ENCODE data around the gene BRF1. TPM values are rescaled to one million over a fixed set of nuclear protein-coding genes. Genes with fewer than 3 reads are reported as not detected.

BRF1 gene
- polyA plus RNA-seq, 1 of the 3 experiments (the other 2 are of a cell fraction): 15.7 TPM

DNA sequence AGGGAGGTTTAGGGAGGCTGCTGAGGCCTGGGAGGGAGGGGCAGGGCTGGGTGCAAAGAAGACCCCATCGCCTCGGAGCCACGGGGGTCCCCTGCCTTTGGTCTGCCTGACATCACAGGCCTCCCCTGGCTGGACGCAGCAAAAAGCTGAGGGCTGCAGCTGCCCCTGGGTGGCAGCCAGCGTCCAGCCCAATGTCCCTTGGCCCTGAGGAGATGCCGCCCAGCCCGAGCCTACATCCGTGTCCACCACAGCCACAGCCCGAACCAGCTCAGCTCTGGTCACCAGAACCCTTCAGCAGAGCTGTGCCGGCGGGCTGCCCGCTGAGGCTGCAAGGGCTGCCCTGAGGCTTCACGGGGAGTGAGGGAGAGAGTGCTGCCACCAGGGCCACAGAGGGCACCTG is 121.6 kb downstream of the BRF1 start:
- H3K4me2 ChIP-seq: no peak overlapping the region
- ChIA-PET POLR2A (no interaction called here), CTCF (interaction anchor here (0.7 to 1.7 kb wide), 4 partner anchors 9 to 204 kb away, joined by 3 to 9 read pairs (median 5); partner anchors contain the start of gene JAG2)
- no peak overlapping the region for H3K9ac ChIP-seq
- no peaks in the 10 kb centered on the region for H3K27me3 ChIP-seq (ENCODE audit: insufficient read depth)
- H3K4me3 ChIP-seq (ENCODE audit: low read depth in 2 of 2, low read length in 1 of 2): no peak overlapping the region
- H3K79me2 ChIP-seq (ENCODE audit: insufficient read depth): no peaks in the 10 kb centered on the region
- H2AFZ ChIP-seq (ENCODE audit: low read depth): no peak overlapping the region
- H3K9me3 ChIP-seq: no peaks in the 10 kb centered on the region
- no peak overlapping the region for H3K27ac ChIP-seq (ENCODE audit: low read depth in 2 of 2, low read length in 1 of 2)
- H3K36me3 ChIP-seq (replicated peaks in 1 of 2; ENCODE audit: control insufficient read depth in 1 of 2, insufficient read depth in 2 of 2, low read length in 1 of 2): no peaks in the 10 kb centered on the region
- TF ChIP-seq MXI1 (IDR thresholded peaks at IDR 0.05; ENCODE audit: low read depth, low read length): no peak
- no peaks in the 10 kb centered on the region for H4K20me1 ChIP-seq (ENCODE audit: insufficient read depth)
- 73% methylated on average over 2 of the region's 13 CpGs for WGBS (ENCODE audit: low lambda C conversion rate)
- H3K4me1 ChIP-seq (ENCODE audit: control insufficient read depth in 1 of 2, insufficient read depth in 2 of 2, low read depth in 1 of 2, low read length in 1 of 2): peaks cover 0 to 8% of the 10 kb centered on the region in 2 experiments; a peak in 2 of 4 replicates
- DNase-seq: no peak
- H3K9me2 ChIP-seq: no peaks in the 10 kb centered on the region
- H3F3A ChIP-seq (replicated peaks; ENCODE audit: insufficient read depth): peaks cover 7% of the 10 kb centered on the region

DNA sequence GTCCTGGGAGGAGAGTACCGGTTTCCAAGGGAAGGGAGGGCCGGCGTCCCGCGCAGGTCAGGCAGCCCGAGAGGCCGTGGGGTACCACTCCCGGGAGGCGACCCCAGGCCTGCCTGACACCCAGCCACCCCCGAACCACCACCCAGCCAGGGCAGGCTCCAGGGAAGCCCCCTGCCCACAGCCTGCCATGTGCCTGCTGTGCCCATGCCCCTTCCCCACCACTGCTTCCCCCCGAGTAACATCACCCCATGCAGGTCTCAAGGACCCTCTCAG is 122.0 kb downstream of the BRF1 start:
- TF ChIP-seq POLR2AphosphoS5 (IDR thresholded peaks at IDR 0.05; ENCODE audit: low read depth, low read length) (no peak), TEAD4 (IDR thresholded peaks at IDR 0.05; ENCODE audit: borderline replicate concordance, insufficient read depth) (no peak), ELF1 (IDR thresholded peaks at IDR 0.05) (no peak), ZBTB33 (IDR thresholded peaks at IDR 0.05; ENCODE audit: borderline replicate concordance, low read depth) (no peak), NRF1 (IDR thresholded peaks at IDR 0.05; ENCODE audit: low read depth, low read length) (no peak), RXRA (IDR thresholded peaks at IDR 0.05; ENCODE audit: borderline replicate concordance, low read depth) (no peak), TAF1 (IDR thresholded peaks at IDR 0.05; ENCODE audit: borderline replicate concordance, low read depth, low read length) (no peak), SIN3A (IDR thresholded peaks at IDR 0.05; ENCODE audit: borderline replicate concordance, low read depth, low read length) (no peak), TCF12 (IDR thresholded peaks at IDR 0.05) (no peak), CHD2 (IDR thresholded peaks at IDR 0.05; ENCODE audit: low read length, partially characterized antibody) (no peak), EZH2phosphoT487 (IDR thresholded peaks at IDR 0.05; ENCODE audit: borderline replicate concordance, low read depth) (no peak), FOXM1 (IDR thresholded peaks at IDR 0.05; ENCODE audit: low read depth) (no peak), IRF3 (IDR thresholded peaks at IDR 0.05; ENCODE audit: low read depth, low read length) (no peak)
- TF ChIP-seq, protein P1, sequence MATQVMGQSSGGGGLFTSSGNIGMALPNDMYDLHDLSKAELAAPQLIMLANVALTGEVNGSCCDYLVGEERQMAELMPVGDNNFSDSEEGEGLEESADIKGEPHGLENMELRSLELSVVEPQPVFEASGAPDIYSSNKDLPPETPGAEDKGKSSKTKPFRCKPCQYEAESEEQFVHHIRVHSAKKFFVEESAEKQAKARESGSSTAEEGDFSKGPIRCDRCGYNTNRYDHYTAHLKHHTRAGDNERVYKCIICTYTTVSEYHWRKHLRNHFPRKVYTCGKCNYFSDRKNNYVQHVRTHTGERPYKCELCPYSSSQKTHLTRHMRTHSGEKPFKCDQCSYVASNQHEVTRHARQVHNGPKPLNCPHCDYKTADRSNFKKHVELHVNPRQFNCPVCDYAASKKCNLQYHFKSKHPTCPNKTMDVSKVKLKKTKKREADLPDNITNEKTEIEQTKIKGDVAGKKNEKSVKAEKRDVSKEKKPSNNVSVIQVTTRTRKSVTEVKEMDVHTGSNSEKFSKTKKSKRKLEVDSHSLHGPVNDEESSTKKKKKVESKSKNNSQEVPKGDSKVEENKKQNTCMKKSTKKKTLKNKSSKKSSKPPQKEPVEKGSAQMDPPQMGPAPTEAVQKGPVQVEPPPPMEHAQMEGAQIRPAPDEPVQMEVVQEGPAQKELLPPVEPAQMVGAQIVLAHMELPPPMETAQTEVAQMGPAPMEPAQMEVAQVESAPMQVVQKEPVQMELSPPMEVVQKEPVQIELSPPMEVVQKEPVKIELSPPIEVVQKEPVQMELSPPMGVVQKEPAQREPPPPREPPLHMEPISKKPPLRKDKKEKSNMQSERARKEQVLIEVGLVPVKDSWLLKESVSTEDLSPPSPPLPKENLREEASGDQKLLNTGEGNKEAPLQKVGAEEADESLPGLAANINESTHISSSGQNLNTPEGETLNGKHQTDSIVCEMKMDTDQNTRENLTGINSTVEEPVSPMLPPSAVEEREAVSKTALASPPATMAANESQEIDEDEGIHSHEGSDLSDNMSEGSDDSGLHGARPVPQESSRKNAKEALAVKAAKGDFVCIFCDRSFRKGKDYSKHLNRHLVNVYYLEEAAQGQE (IDR thresholded peaks at IDR 0.05; ENCODE audit: low read depth, low read length): no peak
- TF ChIP-seq, protein P2, sequence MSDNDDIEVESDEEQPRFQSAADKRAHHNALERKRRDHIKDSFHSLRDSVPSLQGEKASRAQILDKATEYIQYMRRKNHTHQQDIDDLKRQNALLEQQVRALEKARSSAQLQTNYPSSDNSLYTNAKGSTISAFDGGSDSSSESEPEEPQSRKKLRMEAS (IDR thresholded peaks at IDR 0.05; ENCODE audit: low read depth): no peak
- POLR2A ChIA-PET: no interaction called here
- WGBS (ENCODE audit: low lambda C conversion rate): 60% methylated on average over 2 of the region's 11 CpGs
- no peaks in the 10 kb centered on the region for H3K79me2 ChIP-seq (ENCODE audit: insufficient read depth)
- CTCF ChIA-PET: interaction anchor here (1.2 to 1.7 kb wide), 3 partner anchors 9 to 204 kb away, joined by 4 to 9 read pairs (median 6); partner anchors contain the start of gene JAG2
- H3K9me3 ChIP-seq: no peaks in the 10 kb centered on the region
- H3K9me2 ChIP-seq: no peaks in the 10 kb centered on the region
- DNase-seq: no peak
- no peaks in the 10 kb centered on the region for H4K20me1 ChIP-seq (ENCODE audit: insufficient read depth)
- H3K4me1 ChIP-seq (ENCODE audit: control insufficient read depth in 1 of 2, insufficient read depth in 2 of 2, low read depth in 1 of 2, low read length in 1 of 2): peaks cover 0 to 8% of the 10 kb centered on the region in 2 experiments; a peak in 2 of 4 replicates
- H3K27me3 ChIP-seq (ENCODE audit: insufficient read depth): no peaks in the 10 kb centered on the region
- H3K4me3 ChIP-seq (ENCODE audit: low read depth in 2 of 2, low read length in 1 of 2): no peak overlapping the region
- H3K9ac ChIP-seq: no peak overlapping the region
- peaks cover 7% of the 10 kb centered on the region for H3F3A ChIP-seq (replicated peaks; ENCODE audit: insufficient read depth)
- no peak overlapping the region for H2AFZ ChIP-seq (ENCODE audit: low read depth)
- H3K36me3 ChIP-seq (replicated peaks in 1 of 2; ENCODE audit: control insufficient read depth in 1 of 2, insufficient read depth in 2 of 2, low read length in 1 of 2): no peaks in the 10 kb centered on the region
- no peak overlapping the region for H3K27ac ChIP-seq (ENCODE audit: low read depth in 2 of 2, low read length in 1 of 2)
- no peak overlapping the region for H3K4me2 ChIP-seq

Data from SK-N-SH (cell line).